IPS DF 4.7 (cell line): ENCODE data around the gene SLC12A3.

Experiments used
- DNase-seq: peaks from one replicate; pipeline ENCODE4 v3.0.0-alpha.2; 2013; ENCODE audit warnings: low spot score; ENCODE audit errors: extremely low read depth

SLC12A3 gene

DNA sequence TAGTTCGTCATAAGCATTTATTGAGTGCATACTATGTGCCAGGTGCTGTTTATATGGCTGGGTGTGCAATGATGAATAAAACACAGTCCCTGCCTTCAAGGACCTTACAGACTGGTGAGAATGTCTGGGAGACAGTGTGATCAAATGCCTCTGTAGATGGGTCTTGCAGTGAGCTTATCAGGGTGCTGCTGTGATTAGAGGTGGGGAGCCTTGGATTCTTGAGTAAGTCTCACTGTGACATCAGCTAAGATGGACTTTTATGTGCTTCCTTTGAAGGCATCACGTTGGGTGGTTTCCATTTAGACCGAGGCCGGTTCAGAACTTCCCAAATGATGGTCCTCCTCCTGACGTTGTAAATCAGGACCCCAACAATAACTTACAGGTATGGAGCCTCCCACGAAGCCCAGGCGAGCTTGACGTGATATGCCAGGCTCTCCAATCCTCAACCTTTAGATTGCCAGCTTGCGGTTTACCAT, 76.9 kb downstream of the SLC12A3 start:
- no peak for DNase-seq

DNA sequence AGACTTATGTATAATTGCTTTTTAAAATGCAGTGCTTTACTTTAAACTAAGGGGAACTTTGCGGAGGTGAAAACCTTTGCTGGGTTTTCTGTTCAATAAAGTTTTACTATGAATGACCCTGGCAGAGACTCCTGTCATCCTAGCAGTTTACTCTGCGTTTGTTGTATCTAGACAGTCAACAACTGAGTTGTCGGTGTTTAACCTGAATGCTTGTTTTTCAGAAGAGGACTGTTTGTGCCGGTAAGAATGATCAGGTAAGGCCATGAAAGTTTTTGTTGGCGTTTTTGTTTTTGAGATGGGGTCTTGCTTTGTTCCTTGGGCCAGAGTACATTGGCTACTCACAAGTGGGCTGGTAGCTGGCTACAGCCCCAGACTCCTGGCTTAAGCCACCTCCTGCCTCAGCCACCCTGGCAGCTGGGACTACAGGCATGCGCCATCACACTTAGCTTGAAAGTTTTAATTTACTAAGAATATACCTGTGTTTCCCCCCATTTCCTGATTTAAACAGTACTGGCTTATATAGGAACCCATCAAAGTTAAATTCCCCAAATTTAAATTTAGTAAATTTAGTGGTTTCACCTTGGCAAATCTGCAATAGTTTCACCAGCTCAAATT, 78.9 kb downstream of the SLC12A3 start:
- no peak for DNase-seq

DNA sequence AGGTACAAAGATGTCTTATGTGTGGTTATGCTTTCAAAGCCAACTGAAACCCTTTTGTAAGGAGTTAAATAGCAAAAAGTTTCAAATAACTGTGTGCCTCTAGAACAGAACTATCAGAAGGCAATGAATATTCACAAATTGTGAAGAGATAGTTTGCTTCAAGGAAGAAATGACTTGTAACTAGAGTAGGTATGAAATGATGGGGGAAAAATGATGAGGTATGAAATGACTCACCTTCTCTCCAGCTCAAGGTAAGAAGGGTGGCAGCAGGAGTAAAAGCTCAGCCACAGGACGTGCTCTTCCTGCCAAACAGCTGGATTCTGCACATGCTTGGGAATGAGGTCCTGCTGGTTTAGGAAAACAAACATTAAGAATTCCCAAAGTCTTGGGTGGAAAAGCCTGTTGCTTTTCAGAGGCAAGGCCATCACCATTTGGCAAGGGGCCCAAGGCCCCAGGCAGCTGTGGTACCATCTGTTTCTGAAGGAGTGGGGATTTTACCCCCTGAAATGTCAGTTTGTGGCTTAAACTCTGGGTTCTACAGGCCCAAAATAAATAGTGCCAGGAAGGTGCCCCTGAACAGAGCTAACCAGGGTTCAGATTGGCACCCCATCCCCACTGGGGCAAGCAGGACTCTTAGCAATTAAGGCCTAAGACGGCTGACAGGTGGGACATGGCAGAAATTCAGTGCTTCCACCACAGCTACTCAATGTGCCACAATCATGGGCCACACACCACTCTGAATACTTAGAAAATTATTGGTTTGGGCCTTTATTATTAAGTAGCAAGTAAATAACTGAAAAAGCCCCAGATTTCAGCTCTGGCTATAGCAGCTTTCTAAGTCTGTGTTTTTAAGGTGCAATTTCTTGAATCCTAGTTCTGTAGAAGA, 80.2 kb downstream of the SLC12A3 start:
- DNase-seq = no peak

DNA sequence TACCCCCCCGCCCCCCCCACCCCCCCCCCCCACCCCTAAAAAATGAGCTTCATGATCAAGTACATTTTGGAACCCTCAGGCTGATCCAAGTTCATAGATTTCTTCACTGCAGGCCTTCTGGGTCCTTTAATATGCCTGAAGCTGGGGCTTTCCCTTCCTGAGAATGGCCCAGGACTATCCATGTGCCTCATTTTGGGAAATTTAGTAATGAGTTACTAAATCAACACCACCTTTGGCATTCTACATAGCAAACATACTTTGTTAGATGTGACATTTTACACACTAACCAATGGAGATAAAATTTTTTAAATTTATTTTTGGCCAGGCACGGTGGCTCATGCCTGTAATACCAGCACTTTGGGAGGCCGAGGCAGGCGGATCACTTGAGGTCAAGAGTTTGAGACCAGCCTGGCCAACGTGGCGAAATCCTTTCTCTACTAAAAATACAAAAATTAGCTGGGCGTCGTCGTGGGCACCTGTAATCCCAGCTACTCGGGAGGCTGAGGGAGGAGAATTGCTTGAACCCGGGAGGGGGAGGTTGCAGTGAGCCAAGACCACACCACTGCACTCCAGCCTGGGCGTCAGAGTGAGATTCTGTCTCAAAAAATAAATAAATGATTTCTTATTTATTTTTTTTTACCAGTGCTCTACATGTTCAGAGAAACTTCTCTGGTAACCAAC, 81.0 kb downstream of the SLC12A3 start:
- no peak for DNase-seq

DNA sequence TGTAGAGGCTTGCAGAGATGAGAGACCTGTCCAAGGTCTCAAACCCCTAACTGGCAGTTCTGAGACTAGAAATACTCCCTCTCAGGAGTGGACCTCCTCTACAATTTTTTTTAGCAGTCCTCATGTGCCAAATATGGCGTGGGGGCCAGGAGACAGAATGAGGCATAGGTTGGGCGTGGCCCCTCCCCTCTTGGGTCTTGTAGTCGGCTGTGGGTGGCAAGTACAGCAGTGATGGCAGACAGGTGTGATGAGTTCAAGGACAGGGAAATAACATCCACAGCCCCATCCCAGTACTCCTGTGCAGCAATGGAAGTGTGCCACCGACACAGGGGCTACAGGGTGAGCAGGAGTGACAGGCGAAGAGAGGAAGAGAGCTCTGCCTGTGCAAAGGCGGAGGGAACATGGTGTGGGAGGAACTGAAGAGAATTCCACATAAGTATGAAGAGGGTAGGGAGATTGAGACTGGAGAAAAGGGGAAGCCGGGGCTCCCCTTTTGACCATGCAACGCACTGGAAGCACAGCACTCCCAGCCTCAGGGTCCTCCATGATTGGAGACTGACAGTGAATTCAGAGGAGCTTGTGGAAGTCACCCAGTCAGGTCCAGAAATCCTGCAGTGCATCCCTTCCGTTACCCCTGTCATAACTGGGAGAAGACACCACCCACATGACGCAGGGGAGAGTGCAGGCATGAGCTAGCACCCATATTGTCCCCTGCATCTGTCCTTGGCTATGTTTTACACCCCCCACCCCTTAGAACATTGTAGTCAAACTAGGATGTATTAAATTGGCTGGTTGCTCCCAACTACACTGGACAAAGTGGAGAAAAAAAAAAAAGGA, 82.0 kb downstream of the SLC12A3 start:
- DNase-seq = no peak

DNA sequence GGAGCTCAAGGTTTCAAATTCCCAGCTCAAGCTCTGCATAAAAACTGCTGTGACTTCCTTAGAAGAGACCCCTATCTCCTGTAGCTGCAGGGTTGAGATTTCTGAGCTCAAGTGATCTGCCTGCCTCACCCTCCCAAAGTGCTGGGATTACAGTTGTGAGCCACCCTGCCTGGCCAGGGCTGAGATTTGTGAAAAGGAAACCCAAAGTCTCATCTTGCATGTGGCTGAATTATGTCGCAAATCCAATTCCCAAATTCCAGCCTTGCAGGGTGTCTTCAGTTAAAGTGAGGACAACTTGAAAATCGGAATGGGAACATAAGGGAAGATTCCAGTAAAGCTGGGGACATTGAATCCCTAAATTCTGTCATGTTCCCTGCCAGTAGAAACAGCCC, 82.6 kb downstream of the SLC12A3 start:
- DNase-seq = no peak

DNA sequence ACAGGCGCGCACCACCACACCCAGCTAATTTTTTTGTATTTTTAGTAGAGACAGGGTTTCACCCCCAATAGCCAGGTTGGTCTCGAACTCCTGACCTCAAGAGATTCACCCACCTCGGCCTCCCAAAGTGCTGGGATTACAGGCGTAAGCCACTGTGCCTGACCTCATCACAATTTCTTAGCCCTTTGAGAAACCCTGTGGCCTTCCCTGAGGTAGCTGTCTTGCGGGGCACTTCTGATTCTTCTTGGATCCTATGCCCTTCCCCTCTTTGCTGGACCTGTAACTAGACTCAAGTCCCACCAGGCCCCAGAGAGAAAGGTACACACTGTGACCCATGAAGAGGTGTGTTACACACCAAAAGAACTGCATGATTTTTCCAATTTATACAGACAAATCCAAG, 83.2 kb downstream of the SLC12A3 start:
- DNase-seq = no peak

DNA sequence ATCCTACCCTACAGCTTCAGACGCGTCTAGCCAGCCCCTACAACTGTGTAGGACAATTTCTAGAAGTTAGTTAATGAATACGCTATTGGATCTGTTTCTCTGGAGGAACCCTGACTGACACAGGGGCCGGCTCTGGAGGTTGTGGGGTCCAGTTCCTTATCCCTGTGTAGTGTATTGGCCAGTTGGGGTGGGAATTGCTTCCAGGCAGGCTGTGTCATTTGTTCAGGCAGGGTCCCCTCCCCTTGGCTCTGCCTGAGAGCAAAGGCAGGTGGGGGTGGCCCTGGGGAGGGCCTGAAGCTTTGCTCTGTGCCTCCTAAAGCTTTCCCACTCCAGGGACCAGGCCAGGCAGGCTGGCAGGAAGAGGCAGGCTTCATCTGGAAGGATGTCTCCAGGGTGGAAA, 85.0 kb downstream of the SLC12A3 start:
- DNase-seq = no peak

DNA sequence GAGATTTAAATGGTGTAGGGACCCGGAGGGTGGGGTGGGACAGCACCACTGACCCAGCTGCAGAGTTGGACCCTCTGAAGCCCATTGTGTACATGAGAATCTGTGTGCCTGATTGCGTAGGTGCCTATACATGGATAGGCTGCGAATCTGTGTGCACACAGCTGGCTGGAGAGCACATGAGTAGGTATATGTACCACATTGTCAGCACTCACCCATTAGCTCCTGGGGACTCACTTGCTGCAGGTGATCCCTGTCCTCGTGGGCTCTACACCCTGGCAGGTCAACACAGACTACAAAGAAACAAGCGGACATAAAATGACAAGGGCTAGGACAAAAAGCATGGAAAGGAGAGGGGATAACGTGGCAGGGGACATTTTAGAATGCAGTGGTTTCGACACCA, 85.4 kb downstream of the SLC12A3 start:
- no peak for DNase-seq

DNA sequence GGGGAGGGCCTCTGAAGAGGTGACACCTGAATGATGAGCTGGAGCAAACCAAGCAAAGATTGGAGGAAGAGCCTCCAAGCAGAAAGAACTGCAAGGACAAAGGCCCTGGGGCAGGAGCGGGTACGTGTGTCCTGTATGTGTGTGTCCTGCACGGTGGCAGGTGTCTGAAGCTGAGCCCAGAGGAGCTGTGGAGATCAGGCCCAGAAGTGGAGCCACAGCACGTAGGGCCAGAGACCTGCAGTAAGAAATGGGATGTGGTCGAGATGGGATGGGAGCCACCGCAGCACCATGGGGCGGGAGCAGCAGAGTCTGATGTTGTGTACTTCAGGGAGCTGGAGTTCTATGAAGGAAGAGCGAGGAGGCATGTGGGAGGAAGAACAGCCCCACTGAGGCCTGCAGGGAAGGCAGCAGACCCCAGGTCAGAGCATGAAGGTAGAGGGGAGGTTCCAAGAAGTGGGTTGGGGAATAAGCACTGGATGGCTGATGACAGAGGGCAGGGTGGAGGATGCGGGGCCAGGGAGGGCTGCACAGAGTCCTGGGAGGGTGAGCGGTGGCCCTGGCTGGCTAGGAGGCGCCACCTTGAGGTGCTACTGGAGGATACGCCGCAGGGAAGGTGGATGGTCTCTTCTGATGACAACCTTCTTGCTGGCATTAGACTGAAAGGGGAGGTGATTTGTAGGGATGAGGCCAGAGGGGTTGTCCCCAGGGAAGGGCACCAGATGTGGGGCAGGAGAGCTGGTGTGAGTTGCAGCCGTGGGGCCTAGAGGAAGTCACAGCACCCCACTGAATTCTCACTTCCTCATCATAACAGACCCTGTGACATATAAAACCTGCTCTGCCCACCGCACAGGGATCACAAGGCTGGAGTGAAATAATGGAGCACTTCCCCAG, 86.1 kb downstream of the SLC12A3 start:
- no peak for DNase-seq

DNA sequence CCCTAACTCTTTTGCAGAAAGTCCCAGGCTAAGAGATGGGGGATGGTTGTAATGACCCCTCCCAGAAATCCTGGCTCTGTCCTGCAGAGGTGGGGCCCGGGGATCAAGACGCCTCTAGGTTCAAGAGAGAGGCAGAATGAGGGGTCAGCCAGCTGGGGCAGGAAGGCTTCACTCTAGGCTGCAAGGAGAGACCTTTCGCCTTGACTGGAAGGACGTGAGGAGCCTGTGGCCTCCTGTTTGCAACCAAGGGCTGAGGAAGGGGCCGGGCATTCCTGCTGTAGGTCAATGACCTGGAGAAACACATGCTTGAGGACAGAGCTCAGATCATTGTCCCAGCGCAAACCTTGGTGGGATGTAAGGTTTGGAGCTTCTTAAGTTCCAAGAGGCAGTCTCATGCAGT, 88.0 kb downstream of the SLC12A3 start:
- DNase-seq = no peak

DNA sequence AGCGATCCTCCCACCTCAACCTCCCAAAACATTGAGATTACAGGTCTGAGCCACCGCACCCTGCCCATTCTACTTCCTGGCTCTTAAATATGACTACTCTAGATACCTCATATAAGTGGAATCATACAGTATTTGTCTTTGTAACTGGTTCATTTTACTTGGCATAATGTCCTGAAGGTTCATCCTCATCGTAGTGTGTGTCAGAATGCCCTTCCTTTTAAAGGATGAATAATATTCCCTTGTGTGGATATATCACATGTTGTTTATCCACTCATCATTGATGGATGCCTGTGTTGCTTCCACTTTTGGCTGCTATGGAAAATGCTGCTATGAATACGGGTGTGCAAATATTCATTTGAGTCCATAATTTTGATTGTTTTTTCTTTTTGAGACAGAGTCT, 91.1 kb downstream of the SLC12A3 start:
- no peak for DNase-seq

DNA sequence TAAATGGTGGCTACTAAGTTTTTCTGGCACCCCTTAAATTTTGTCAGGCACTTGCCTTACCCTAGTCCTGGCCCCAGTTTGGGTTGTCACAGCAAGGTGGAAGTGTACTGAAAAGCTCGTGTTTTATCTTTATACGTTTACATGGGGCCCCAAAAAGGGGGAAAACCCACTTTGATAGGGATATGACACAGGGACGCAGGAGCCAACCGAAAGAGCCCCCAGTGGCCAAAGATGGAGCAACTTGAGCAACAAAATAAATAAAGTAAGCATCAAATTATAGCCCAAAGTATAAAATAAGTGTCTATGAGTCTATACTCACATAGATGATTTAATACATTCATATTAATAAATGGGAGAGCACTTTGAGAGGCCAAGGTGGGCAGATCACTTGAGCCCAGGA, 91.7 kb downstream of the SLC12A3 start:
- no peak for DNase-seq

DNA sequence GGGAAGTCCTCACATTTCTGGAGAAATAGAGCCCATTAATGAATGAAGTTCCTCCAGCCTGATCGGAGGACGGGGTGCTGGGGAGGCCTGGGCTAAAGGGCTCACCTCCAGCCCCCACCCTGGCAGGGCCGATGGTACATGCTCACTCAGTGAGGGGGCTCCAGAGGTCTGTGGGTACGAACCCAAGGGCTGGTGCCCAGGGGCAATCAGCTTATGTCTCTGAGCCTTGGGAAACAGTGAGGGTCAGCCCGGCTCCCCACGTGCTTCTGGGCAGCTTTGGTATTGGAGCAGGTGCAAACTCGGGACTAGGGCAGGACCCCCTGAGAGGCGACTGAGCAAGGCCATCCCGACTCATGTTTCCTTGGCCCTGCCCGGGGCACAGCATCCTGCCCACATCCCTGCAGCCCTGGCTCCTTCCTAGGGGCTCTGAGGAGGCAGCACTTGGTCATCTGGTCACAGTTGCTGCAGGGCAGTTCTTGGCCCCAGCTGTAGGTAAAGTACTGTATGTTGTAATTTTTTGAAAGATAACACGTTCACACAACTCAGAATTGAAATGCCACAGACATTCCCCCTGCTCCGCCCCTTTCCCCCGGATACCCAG, 95.8 kb downstream of the SLC12A3 start:
- no peak for DNase-seq

DNA sequence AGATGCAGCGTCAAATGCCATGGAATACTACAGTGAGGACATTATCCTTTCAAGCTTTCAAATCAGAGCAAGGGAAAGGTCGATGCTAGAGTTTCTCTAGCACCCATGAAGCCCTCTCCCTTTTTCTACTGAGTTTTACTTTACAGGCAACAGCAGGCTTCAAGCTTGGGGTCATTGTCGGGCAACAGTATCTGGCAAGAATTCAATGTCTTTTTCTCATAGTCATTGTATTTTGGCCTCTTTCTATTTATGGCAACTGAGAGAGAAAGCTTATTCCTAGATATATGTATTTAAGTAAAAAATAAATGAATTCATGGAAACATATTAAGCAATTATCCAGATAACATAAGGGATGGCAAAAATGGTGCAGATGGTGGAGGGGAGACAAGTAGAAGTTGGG, 96.4 kb downstream of the SLC12A3 start:
- DNase-seq = no peak

DNA sequence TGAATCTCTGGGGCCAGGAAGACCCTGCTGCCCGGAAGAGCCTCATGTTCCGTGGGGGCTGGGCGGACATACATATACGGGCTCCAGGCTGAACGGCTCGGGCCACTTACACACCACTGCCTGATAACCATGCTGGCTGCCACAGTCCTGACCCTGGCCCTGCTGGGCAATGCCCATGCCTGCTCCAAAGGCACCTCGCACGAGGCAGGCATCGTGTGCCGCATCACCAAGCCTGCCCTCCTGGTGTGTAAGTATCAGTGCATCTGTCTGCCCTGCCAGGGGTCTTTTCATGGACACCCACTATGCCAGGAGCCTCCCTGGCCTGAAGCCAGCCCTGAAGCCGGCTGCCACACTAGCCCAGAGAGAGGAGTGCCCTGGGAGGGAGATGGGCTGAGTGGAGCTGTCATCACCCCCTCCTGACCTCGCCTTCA, 96.9 kb downstream of the SLC12A3 start, which contains the start of gene CETP:
TSS of gene CETP (plus strand) at position 100 of the 431 bp plus-strand sequence. CDS start at position 130, 30 bp downstream.
- DNase-seq = no peak

DNA sequence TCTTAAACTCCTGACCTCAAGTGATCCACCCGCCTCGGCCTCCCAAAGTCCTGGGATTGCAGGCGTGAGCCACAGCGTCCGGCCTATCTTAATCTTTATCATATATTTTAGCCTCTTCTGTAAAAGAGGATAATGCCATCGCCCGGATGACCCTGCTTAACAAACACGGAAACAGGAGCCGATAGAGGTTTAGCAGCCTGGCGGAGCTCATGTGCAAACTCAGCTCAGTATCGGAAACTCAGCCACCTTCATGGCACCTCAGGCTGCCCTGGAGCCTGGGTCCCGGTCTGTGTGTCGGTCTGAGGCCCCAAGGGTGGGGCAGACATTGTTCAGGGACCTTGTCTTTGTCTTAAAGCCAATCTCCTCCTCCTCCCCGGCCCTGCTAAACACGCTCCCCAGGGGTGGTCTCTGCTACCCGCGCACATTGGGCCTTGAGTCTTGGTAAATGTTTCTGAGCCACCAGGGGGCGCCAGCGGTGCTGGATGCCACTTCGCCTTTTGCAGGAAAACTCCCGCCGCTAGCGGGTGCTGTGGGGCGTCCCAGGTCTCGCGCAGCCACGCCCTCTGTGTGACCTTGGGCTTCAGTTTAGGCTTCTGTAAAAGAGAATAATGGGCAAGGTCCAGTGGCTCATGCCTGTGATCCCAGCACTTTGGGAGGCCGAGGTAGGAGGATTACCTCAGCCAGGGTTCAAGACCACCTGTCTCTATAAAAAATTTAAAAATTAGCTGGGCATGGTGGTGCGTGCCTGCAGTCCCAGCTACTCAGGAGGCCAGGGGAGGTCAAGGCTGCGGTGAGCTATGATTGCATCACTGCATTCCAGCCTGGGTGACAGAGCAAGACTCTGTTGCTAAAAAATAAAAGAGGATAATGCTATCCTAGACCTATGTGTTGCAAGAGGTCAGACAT, 99.5 kb downstream of the SLC12A3 start:
- DNase-seq = peak; percentile 84
